HG03103 (cell line): Measurements from ENCODE around the gene ZFP36L1.

Experiments used
- ATAC-seq: cut with Tn5 transposase; IDR thresholded peaks from one replicate; pipeline ENCODE4 v1.9.1; 2021; ENCODE audit warnings: low read depth; ENCODE audit not compliant: unreplicated experiment

ZFP36L1 gene

GRCh38 chr14:68816943-68817430 is 24.1 kb upstream of the ZFP36L1 start:
- no peak for ATAC-seq

- peak; percentile 56 for ATAC-seq
Measured at GRCh38 chr14:68816183-68816942, 23.5 kb upstream of the ZFP36L1 start.

GRCh38 chr14:68815298-68816182 is 22.7 kb upstream of the ZFP36L1 start:
- ATAC-seq = no peak

GRCh38 chr14:68814539-68815297 is 21.9 kb upstream of the ZFP36L1 start:
- no peak for ATAC-seq

- no peak for ATAC-seq
Measured at GRCh38 chr14:68814238-68814538, 21.3 kb upstream of the ZFP36L1 start.

GRCh38 chr14:68813318-68813838 is 20.5 kb upstream of the ZFP36L1 start:
- no peak for ATAC-seq

GRCh38 chr14:68811171-68811570 is 18.3 kb upstream of the ZFP36L1 start:
- ATAC-seq = no peak

- no peak for ATAC-seq
Measured at GRCh38 chr14:68810173-68811153, 17.6 kb upstream of the ZFP36L1 start.

GRCh38 chr14:68809524-68809923 is 16.7 kb upstream of the ZFP36L1 start:
- no peak for ATAC-seq

- no peak for ATAC-seq
Measured at GRCh38 chr14:68808696-68809480, 16.0 kb upstream of the ZFP36L1 start.

GRCh38 chr14:68807987-68808386 is 15.1 kb upstream of the ZFP36L1 start:
- no peak for ATAC-seq

- no peak for ATAC-seq
Measured at GRCh38 chr14:68807148-68807600, 14.3 kb upstream of the ZFP36L1 start.

GRCh38 chr14:68806526-68807147 is 13.8 kb upstream of the ZFP36L1 start:
- no peak for ATAC-seq

- no peak for ATAC-seq
Measured at GRCh38 chr14:68805414-68805813, 12.5 kb upstream of the ZFP36L1 start.

GRCh38 chr14:68801631-68802030 is 8.8 kb upstream of the ZFP36L1 start:
- ATAC-seq = no peak

- no peak for ATAC-seq
Measured at GRCh38 chr14:68800953-68801352, 8.1 kb upstream of the ZFP36L1 start.

- no peak for ATAC-seq
Measured at GRCh38 chr14:68800390-68800789, 7.5 kb upstream of the ZFP36L1 start.

- no peak for ATAC-seq
Measured at GRCh38 chr14:68798621-68799020, 5.8 kb upstream of the ZFP36L1 start.
